ENCODE results near the gene DHFR. TPM values are rescaled to one million over a fixed set of nuclear protein-coding genes. Genes with fewer than 3 reads are reported as not detected.

Gene DHFR
- total RNA-seq, 1 donor from 2014 or later: 19.7 TPM

- no peak for DNase-seq (ENCODE audit: low spot score)
Observed at GRCh38 chr5:80655231-80655774, 520 bp upstream of the DHFR start.

- DNase-seq (ENCODE audit: low spot score): no peak
Observed at GRCh38 chr5:80654054-80654390, 761 bp downstream of the DHFR start.

GRCh38 chr5:80653502-80653901, 1.3 kb downstream of the DHFR start:
- DNase-seq (ENCODE audit: low spot score): no peak

- DNase-seq (ENCODE audit: low spot score): no peak
Observed at GRCh38 chr5:80646926-80647325, 7.9 kb downstream of the DHFR start.

- no peak for DNase-seq (ENCODE audit: low spot score)
Observed at GRCh38 chr5:80644900-80645299, 9.9 kb downstream of the DHFR start.

- DNase-seq (ENCODE audit: low spot score): no peak
Observed at GRCh38 chr5:80641353-80641752, 13.4 kb downstream of the DHFR start.

- DNase-seq (ENCODE audit: low spot score): no peak
Observed at GRCh38 chr5:80634193-80634592, 20.6 kb downstream of the DHFR start.

GRCh38 chr5:80632700-80633099, 22.1 kb downstream of the DHFR start:
- DNase-seq (ENCODE audit: low spot score): no peak

GRCh38 chr5:80631278-80632259, 23.2 kb downstream of the DHFR start:
- DNase-seq (ENCODE audit: low spot score): no peak

- DNase-seq (ENCODE audit: low spot score): no peak
Observed at GRCh38 chr5:80629281-80629680, 25.5 kb downstream of the DHFR start.

GRCh38 chr5:80625230-80625629, 29.6 kb downstream of the DHFR start:
- DNase-seq (ENCODE audit: low spot score): no peak

- no peak for DNase-seq (ENCODE audit: low spot score)
Observed at GRCh38 chr5:80623999-80624398, 30.8 kb downstream of the DHFR start.

GRCh38 chr5:80622756-80623155, 32.0 kb downstream of the DHFR start:
- DNase-seq (ENCODE audit: low spot score): no peak

GRCh38 chr5:80620211-80620610, 34.6 kb downstream of the DHFR start:
- DNase-seq (ENCODE audit: low spot score): no peak

GRCh38 chr5:80619086-80619485, 35.7 kb downstream of the DHFR start:
- no peak for DNase-seq (ENCODE audit: low spot score)

- no peak for DNase-seq (ENCODE audit: low spot score)
Observed at GRCh38 chr5:80618438-80618837, 36.3 kb downstream of the DHFR start.

GRCh38 chr5:80615266-80615914, 39.4 kb downstream of the DHFR start:
- no peak for DNase-seq (ENCODE audit: low spot score)

- no peak for DNase-seq (ENCODE audit: low spot score)
Observed at GRCh38 chr5:80609692-80610091, 45.1 kb downstream of the DHFR start.

GRCh38 chr5:80608731-80609130, 46.1 kb downstream of the DHFR start:
- no peak for DNase-seq (ENCODE audit: low spot score)

GRCh38 chr5:80607832-80608231, 47.0 kb downstream of the DHFR start:
- DNase-seq (ENCODE audit: low spot score): no peak

- DNase-seq (ENCODE audit: low spot score): no peak
Observed at GRCh38 chr5:80607343-80607742, 47.4 kb downstream of the DHFR start.

GRCh38 chr5:80600943-80601693, 53.7 kb downstream of the DHFR start:
- DNase-seq (ENCODE audit: low spot score): no peak
